HL-60 (cell line): Measurements from ENCODE around the gene NAA60.

ENCODE experiments used
- GABPA ChIP-seq: IDR thresholded peaks from 2 replicates; pipeline ENCODE4 v1.6.1; 2012; ENCODE audit warnings: low read depth
- POLR2AphosphoS5 ChIP-seq: IDR thresholded peaks from 2 replicates; pipeline ENCODE4 v1.6.1; 2012; ENCODE audit warnings: low read depth
- SPI1 ChIP-seq: IDR thresholded peaks from 2 replicates; pipeline ENCODE4 v1.6.1; 2012; ENCODE audit warnings: low read depth, mild to moderate bottlenecking, borderline replicate concordance
- TF ChIP-seq, protein P1 (sequence below): IDR thresholded peaks from one replicate; pipeline ENCODE4 v1.5.1; 2011; ENCODE audit warnings: low read length, control low read depth, inconsistent platforms; ENCODE audit not compliant: insufficient read depth

DNA sequence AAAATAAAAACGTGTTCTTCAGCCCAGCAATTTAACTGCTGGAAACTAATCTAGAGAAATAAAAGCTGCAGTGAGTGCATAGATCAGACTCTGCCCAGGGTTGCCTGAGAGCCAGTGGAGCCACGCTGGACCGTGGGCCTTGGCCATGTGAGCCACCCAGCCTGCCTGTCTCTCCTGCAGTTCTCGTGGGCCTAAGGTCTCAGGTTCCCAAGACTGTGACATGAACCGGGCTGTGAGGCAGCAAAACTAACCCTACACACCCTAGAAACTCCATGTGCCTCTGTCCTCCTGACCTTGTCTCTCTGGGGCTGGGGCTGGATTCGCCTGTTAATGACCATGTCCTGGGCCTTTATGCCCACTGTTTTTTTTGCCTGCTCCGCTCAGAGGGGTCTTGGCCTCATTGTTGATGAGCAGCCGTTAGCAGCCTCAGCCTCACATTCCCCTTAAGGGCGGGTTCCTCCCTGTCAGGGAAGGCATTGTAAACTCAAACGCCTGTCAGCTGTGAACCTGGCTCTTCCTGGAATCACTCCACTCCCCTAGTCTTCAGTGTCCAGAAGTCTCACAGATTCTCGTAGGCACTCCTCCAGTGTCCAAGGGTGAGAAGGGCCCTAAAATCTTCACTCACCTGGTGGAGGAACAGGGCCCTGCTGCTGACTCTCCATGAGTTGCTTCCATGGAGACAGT is 34.9 kb downstream of the NAA60 start:
- TF ChIP-seq, protein P1, sequence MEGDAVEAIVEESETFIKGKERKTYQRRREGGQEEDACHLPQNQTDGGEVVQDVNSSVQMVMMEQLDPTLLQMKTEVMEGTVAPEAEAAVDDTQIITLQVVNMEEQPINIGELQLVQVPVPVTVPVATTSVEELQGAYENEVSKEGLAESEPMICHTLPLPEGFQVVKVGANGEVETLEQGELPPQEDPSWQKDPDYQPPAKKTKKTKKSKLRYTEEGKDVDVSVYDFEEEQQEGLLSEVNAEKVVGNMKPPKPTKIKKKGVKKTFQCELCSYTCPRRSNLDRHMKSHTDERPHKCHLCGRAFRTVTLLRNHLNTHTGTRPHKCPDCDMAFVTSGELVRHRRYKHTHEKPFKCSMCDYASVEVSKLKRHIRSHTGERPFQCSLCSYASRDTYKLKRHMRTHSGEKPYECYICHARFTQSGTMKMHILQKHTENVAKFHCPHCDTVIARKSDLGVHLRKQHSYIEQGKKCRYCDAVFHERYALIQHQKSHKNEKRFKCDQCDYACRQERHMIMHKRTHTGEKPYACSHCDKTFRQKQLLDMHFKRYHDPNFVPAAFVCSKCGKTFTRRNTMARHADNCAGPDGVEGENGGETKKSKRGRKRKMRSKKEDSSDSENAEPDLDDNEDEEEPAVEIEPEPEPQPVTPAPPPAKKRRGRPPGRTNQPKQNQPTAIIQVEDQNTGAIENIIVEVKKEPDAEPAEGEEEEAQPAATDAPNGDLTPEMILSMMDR, result no peak
- TF ChIP-seq GABPA (no peak), POLR2AphosphoS5 (no peak), SPI1 (no peak)
